ENCODE measurements around the gene TM4SF1.
A peak's percentile ranks its signal among the peaks of the same experiment; 100 is the strongest.

TM4SF1 gene

DNA sequence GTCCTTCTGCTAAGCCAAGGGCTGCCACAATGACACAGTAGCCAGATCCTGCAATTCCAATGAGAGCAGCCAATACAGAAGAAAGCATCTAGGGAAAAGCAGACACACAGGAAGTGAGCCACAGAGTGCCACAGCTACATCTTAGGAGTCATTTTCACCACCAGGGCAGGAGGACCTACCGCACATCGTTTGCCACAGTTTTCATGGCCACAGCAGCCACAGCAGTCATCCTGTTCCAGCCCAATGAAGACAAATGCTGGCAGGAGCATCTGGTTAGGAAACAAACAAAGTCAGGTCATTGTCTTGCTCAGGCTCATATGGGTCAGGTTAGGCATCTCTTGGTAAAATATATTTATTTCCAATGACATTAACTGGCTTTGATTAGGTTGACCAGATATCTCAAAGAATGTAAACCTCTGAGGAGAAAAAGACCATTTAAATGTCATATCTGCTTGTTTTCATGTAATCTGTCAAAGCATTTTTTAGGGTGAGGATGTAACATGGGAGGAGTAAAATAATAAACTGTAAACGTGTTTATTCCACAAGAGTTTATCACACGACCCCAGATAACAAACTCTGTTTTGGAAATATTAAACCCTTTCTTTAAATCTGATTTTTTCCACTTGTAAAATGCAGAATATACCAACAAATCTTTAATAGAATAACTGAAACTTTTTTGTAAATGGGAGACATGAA lies 1.8 kb downstream of the TM4SF1 start:
- TF ChIP-seq CTCF (conservative IDR thresholded peaks at IDR 0.05; ENCODE audit: low read depth, low read length) = no peak
- peak overlapping the region; percentile 80 for H3K4me3 ChIP-seq (ENCODE audit: low read length)

DNA sequence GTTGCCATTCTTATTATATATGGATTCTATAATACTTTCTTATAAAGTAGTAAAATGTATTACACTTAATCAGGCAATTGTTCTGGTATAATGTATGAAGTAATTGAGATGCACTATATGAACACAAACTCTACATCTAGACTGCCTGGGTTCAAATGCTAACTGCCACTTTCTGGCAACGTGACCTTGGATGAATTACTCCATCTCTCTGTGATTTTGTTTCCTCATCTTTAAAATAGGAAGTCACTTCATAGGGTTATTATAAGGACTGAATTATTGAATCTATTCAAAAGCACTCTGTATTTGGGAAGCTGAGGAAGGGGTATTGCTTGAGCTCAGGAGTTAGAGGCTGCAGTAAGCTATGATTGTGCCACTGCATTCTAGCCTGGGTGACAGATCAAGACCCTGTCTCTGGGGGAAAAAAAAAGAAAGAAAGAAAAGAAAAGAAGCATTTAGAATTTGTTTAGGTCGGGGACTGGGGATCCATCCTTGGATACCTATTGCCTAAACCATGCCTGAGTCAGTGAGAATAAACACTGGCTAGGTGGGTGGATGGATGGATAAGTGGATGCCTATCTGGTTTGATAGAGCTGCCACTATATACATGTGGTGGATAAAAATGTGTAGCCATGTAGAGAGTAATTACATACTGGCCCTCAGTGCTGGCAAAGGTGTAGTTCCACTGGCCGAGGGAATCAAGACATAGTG lies 2.5 kb downstream of the TM4SF1 start:
- H3K4me3 ChIP-seq (ENCODE audit: low read length) = peak overlapping the region; percentile 80
- DNase-seq (ENCODE audit: low read depth) = no peak
- TF ChIP-seq CTCF (conservative IDR thresholded peaks at IDR 0.05; ENCODE audit: low read depth, low read length) = no peak

More for the DNA sequence above, 1.8 kb downstream of the TM4SF1 start:
- DNase-seq (ENCODE audit: low read depth) = no peak

DNA sequence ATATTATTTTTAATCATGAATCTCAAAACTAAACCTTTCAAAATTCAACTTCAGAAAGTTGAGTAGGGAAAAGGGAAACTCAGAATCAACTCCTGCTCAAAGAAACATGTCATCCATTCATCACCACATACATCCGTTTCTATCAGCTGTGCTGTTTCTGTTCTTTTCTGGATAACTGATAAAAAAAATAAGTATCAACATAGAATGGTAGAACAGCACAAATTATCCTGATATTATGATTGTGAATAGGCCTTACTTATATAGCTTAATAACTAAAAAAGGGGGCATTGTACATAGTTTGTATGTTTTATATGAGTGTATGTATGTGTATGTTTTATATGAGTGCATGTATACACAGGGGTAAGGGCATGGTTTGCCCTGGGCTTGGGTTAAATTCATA lies 3.1 kb downstream of the TM4SF1 start:
- DNase-seq (ENCODE audit: low read depth) = no peak
- H3K4me3 ChIP-seq (ENCODE audit: low read length) = peak overlapping the region; percentile 80
- no peak for TF ChIP-seq CTCF (conservative IDR thresholded peaks at IDR 0.05; ENCODE audit: low read depth, low read length)

DNA sequence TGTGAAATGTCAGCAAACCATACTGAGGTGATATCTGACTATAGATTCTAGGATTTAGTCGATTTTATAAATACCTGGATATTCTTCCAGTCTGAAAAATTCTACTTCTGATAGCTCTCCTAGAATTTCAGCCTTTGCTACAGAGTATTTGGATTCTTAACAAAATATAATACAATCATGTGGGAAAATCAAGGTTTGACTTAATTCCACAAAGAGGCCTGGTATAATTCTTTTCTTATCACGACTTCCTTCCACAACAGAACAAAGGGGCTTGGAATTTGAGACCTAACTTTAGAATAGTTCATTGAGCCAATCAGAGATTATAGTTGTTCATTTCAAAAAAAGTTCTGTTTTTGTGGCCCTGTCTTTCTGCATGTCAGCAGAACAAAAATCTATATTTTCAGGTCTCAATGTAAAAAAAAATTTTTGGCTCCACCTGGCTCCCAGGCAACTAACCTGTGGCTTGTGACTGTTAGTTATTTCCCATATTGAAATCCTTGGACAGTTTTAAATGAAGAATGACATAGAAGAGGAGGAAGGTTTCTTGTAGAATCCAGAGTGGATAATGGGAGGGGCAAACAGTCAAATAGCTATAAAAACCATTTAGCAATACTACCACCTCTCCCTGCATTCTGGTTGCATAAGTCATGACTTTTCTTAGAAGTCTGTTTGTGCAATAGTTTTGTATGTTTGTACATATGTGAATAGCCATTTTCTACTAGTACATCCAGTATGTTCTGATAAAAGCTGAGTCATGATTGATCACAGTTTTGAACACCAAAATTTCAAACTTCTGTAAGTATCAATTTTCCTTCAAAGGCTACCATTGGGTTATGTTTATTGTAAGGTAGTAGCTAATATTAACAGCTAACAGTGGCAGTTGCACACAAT lies 4.0 kb downstream of the TM4SF1 start:
- no peak for DNase-seq (ENCODE audit: low read depth)
- H3K4me3 ChIP-seq (ENCODE audit: low read length) = peak overlapping the region; percentile 80

DNA sequence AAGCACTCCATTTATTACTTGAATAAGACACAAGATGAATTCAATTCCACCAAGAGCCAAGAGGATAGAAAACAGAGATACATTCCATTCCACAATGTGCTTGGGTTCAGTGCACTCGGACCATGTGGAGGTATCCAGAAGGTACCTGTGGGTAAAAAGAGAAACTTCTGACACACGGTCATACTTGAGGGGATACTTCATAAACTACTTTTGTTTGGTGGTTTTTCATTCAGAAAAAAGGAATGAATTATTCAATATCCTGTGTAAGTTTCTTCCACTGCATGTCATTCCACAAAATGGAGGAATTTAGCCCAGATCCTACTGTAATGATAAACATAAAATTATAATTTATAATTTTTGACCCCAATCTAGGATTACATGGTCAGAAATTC lies 5.7 kb downstream of the TM4SF1 start:
- no peak for DNase-seq (ENCODE audit: low read depth)
- H3K4me3 ChIP-seq (ENCODE audit: low read length) = no peak overlapping the region
- TF ChIP-seq CTCF (conservative IDR thresholded peaks at IDR 0.05; ENCODE audit: low read depth, low read length) = no peak

More for the DNA sequence above, 4.0 kb downstream of the TM4SF1 start:
- no peak for TF ChIP-seq CTCF (conservative IDR thresholded peaks at IDR 0.05; ENCODE audit: low read depth, low read length)

- no peak overlapping the region for H3K4me3 ChIP-seq (ENCODE audit: low read length)
- TF ChIP-seq CTCF (conservative IDR thresholded peaks at IDR 0.05; ENCODE audit: low read depth, low read length) = peak; percentile 29
- peak; percentile 56 for DNase-seq (ENCODE audit: low read depth)
Observed at GRCh38 chr3:149371001-149371722, 6.3 kb downstream of the TM4SF1 start.

Measured in retinal pigment epithelial cell (primary cell).